Measurements from ENCODE around the gene TMEM52B.

The TMEM52B gene

DNA sequence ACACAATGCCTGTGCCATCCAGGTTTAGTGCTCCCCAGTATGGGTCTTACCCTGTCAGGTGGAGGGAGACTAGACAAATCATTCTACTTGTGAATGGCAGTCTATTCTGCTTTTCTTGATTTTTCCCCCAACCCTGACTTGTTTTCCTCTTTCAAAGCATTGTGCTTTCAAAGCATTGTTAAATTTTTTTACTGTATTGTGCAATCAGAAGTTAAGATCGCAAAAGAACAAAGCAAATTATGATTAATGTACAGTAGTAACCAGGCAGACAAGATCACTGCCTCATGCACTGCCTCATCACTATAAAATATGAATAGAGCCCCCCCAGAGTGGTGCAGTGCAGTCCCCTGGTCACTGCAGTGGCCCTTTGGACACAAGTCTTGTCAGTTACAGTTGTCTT lies 47.9 kb downstream of the TMEM52B start:
- H3K27me3 ChIP-seq (ENCODE audit: control insufficient read depth in 1 of 2, insufficient read depth in 2 of 2, low read length in 2 of 2): no peaks in the 10 kb centered on the region
- H3K36me3 ChIP-seq (ENCODE audit: insufficient read depth, low read length): peaks cover 23% of the 10 kb centered on the region
- no peaks in the 10 kb centered on the region for H3K4me1 ChIP-seq (ENCODE audit: insufficient read depth, low read length)
- no peak overlapping the region for H3K27ac ChIP-seq (ENCODE audit: low read depth, low read length)
- H3K4me3 ChIP-seq (ENCODE audit: low read depth in 1 of 2, low read length in 2 of 2): no peak overlapping the region
- no peak overlapping the region for H3K9ac ChIP-seq (ENCODE audit: low read length)
- H3K9me3 ChIP-seq (ENCODE audit: low read length): no peaks in the 10 kb centered on the region

DNA sequence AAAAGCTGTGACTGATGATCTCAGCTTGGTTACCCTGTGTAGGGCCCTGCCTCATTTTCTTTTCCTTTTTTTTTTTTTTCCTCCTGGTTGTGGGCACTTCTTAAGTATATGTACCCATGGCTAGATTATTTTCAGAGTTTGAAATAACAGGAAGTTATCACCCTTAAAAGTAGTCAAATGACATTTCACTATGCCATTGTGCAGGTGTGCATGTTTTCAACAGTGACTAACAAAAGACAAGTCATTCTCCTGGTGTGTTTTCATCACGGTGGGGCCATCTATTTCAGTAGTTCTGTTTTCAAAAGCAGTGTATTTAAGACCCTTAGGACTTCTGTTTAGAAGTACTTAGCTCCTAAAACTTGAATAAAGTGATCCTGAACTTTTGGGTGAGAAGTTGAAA lies 48.8 kb downstream of the TMEM52B start:
- no peak overlapping the region for H3K27ac ChIP-seq (ENCODE audit: low read depth, low read length)
- peaks cover 14% of the 10 kb centered on the region for H3K36me3 ChIP-seq (ENCODE audit: insufficient read depth, low read length)
- H3K4me1 ChIP-seq (ENCODE audit: insufficient read depth, low read length): no peaks in the 10 kb centered on the region
- no peaks in the 10 kb centered on the region for H3K27me3 ChIP-seq (ENCODE audit: control insufficient read depth in 1 of 2, insufficient read depth in 2 of 2, low read length in 2 of 2)
- no peaks in the 10 kb centered on the region for H3K9me3 ChIP-seq (ENCODE audit: low read length)
- H3K9ac ChIP-seq (ENCODE audit: low read length): no peak overlapping the region
- no peak overlapping the region for H3K4me3 ChIP-seq (ENCODE audit: low read depth in 1 of 2, low read length in 2 of 2)

DNA sequence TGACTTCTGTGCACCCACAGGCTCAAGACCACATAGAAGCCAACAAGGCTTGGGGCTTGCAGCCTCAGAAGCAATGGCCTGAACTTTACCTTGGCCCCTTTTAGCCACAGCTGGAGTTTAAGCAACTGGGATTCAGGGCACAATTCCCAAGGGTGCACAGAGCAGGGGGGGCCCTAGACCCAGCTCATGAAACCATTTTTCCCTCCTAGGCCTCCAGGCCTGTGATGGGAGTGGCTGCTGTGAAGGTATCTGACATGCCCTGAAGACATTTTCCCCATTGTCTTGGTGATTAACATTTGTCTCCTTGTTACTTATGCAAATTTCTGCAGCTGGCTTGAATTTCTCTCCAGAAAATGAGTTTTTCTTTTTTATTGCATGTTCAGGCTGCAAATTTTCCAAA lies 55.7 kb downstream of the TMEM52B start:
- Histone ChIP-seq H3K4me3 (ENCODE audit: low read depth in 1 of 2, low read length in 2 of 2) (no peak overlapping the region), H3K9me3 (ENCODE audit: low read length) (no peaks in the 10 kb centered on the region), H3K9ac (ENCODE audit: low read length) (no peak overlapping the region), H3K27me3 (ENCODE audit: control insufficient read depth in 1 of 2, insufficient read depth in 2 of 2, low read length in 2 of 2) (no peaks in the 10 kb centered on the region), H3K27ac (ENCODE audit: low read depth, low read length) (no peak overlapping the region), H3K4me1 (ENCODE audit: insufficient read depth, low read length) (no peaks in the 10 kb centered on the region), H3K36me3 (ENCODE audit: insufficient read depth, low read length) (no peaks in the 10 kb centered on the region)

GRCh38 chr12:10235761-10236631 lies 57.2 kb downstream of the TMEM52B start:
- Histone ChIP-seq H3K4me3 (ENCODE audit: low read depth in 1 of 2, low read length in 2 of 2) (no peak overlapping the region), H3K4me1 (ENCODE audit: insufficient read depth, low read length) (no peaks in the 10 kb centered on the region), H3K9ac (ENCODE audit: low read length) (no peak overlapping the region), H3K36me3 (ENCODE audit: insufficient read depth, low read length) (no peaks in the 10 kb centered on the region), H3K27me3 (ENCODE audit: control insufficient read depth in 1 of 2, insufficient read depth in 2 of 2, low read length in 2 of 2) (no peaks in the 10 kb centered on the region), H3K27ac (ENCODE audit: low read depth, low read length) (no peak overlapping the region), H3K9me3 (ENCODE audit: low read length) (no peaks in the 10 kb centered on the region)

GRCh38 chr12:10236720-10237119 lies 57.9 kb downstream of the TMEM52B start:
- Histone ChIP-seq H3K27ac (ENCODE audit: low read depth, low read length) (no peak overlapping the region), H3K4me3 (ENCODE audit: low read depth in 1 of 2, low read length in 2 of 2) (no peak overlapping the region), H3K4me1 (ENCODE audit: insufficient read depth, low read length) (no peaks in the 10 kb centered on the region), H3K27me3 (ENCODE audit: control insufficient read depth in 1 of 2, insufficient read depth in 2 of 2, low read length in 2 of 2) (no peaks in the 10 kb centered on the region), H3K36me3 (ENCODE audit: insufficient read depth, low read length) (no peaks in the 10 kb centered on the region), H3K9me3 (ENCODE audit: low read length) (no peaks in the 10 kb centered on the region), H3K9ac (ENCODE audit: low read length) (no peak overlapping the region)

DNA sequence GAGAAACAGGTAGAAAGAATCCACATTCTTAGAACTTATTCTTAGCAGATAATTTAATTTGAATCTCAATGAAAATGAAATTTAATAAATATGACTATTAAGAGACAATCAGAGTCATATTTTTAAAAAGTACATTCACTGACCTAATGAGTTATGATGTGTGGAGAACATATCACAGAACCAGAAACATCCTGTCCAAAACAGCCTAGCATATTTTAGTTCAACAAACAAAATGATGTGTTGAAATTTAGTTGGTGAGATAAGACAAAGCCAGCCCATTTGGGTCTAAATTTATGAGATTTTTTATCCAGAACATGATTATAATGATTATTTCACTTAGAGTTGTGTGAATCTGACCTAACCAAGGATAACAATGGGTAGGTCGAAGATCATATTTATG lies 59.7 kb downstream of the TMEM52B start:
- H3K36me3 ChIP-seq (ENCODE audit: insufficient read depth, low read length): no peaks in the 10 kb centered on the region
- H3K27ac ChIP-seq (ENCODE audit: low read depth, low read length): no peak overlapping the region
- no peaks in the 10 kb centered on the region for H3K9me3 ChIP-seq (ENCODE audit: low read length)
- H3K27me3 ChIP-seq (ENCODE audit: control insufficient read depth in 1 of 2, insufficient read depth in 2 of 2, low read length in 2 of 2): no peaks in the 10 kb centered on the region
- no peak overlapping the region for H3K4me3 ChIP-seq (ENCODE audit: low read depth in 1 of 2, low read length in 2 of 2)
- H3K9ac ChIP-seq (ENCODE audit: low read length): no peak overlapping the region
- no peaks in the 10 kb centered on the region for H3K4me1 ChIP-seq (ENCODE audit: insufficient read depth, low read length)

GRCh38 chr12:10241290-10241689 lies 62.5 kb downstream of the TMEM52B start:
- H3K4me3 ChIP-seq (ENCODE audit: low read depth in 1 of 2, low read length in 2 of 2): no peak overlapping the region
- no peaks in the 10 kb centered on the region for H3K9me3 ChIP-seq (ENCODE audit: low read length)
- no peak overlapping the region for H3K9ac ChIP-seq (ENCODE audit: low read length)
- H3K36me3 ChIP-seq (ENCODE audit: insufficient read depth, low read length): no peaks in the 10 kb centered on the region
- H3K27ac ChIP-seq (ENCODE audit: low read depth, low read length): no peak overlapping the region
- H3K4me1 ChIP-seq (ENCODE audit: insufficient read depth, low read length): no peaks in the 10 kb centered on the region
- H3K27me3 ChIP-seq (ENCODE audit: control insufficient read depth in 1 of 2, insufficient read depth in 2 of 2, low read length in 2 of 2): no peaks in the 10 kb centered on the region
